Chondrocyte (in vitro differentiated cells): ENCODE measurements around the gene RALGAPB. TPM values are rescaled to one million over a fixed set of nuclear protein-coding genes. Genes with fewer than 3 reads are reported as not detected.
A peak's percentile ranks its signal among the peaks of the same experiment; 100 is the strongest.

Source experiments
- DNase-seq: peaks from one replicate; pipeline ENCODE4 v3.0.0; 2021; ENCODE audit warnings: mixed read lengths, low spot score
- H3K27ac Mint-ChIP-seq: one replicate; pipeline ENCODE4 v1.8.0; 2021; ENCODE audit warnings: mild to moderate bottlenecking, moderate library complexity, mixed read lengths; ENCODE audit not compliant: unreplicated experiment
- H3K27me3 Mint-ChIP-seq: 2 replicates; pipeline ENCODE4 v1.8.0; 2021; ENCODE audit warnings: low read depth, mixed read lengths
- H3K36me3 Mint-ChIP-seq: 2 replicates; pipeline ENCODE4 v1.8.0; 2021; ENCODE audit warnings: low read depth, mixed read lengths
- H3K4me1 Mint-ChIP-seq: 2 replicates; pipeline ENCODE4 v1.8.0; 2021; ENCODE audit warnings: low read depth, mild to moderate bottlenecking, mixed read lengths
- H3K4me3 Mint-ChIP-seq: one replicate; pipeline ENCODE4 v1.8.0; 2021; ENCODE audit warnings: mild to moderate bottlenecking, moderate library complexity, mixed read lengths; ENCODE audit not compliant: unreplicated experiment
- H3K9me3 Mint-ChIP-seq: 2 replicates; pipeline ENCODE4 v1.8.0; 2021; ENCODE audit warnings: low read depth, mixed read lengths
- long read RNA-seq: library from polyadenylated mRNA; stranded (forward); transcript quantifications from one replicate; pipeline ENCODE4 v2.0.0, GENCODE V29; 2021
- total RNA-seq: library from RNA; stranded (reverse); gene quantifications from 3 replicates; pipeline ENCODE4 v1.2.1, GENCODE V29; 2021
- TF ChIP-seq, protein P1 (sequence below): fragments of 200-600 bp; sonication (generic); IDR thresholded peaks from 2 replicates; pipeline ENCODE4 v1.5.0; 2021; ENCODE audit warnings: antibody characterized with exemption, mild to moderate bottlenecking, moderate library complexity

The RALGAPB gene
- 29.5 to 35.5 TPM (median 32.6 TPM) in 3 replicates for total RNA-seq
- long read RNA-seq, full-length matches to known transcripts: 5 of 24 reads
- long read RNA-seq, partial matches to known transcripts: 8 of 24 reads
- long read RNA-seq, other reads (novel, unspliced or antisense): 11 of 24 reads

DNA sequence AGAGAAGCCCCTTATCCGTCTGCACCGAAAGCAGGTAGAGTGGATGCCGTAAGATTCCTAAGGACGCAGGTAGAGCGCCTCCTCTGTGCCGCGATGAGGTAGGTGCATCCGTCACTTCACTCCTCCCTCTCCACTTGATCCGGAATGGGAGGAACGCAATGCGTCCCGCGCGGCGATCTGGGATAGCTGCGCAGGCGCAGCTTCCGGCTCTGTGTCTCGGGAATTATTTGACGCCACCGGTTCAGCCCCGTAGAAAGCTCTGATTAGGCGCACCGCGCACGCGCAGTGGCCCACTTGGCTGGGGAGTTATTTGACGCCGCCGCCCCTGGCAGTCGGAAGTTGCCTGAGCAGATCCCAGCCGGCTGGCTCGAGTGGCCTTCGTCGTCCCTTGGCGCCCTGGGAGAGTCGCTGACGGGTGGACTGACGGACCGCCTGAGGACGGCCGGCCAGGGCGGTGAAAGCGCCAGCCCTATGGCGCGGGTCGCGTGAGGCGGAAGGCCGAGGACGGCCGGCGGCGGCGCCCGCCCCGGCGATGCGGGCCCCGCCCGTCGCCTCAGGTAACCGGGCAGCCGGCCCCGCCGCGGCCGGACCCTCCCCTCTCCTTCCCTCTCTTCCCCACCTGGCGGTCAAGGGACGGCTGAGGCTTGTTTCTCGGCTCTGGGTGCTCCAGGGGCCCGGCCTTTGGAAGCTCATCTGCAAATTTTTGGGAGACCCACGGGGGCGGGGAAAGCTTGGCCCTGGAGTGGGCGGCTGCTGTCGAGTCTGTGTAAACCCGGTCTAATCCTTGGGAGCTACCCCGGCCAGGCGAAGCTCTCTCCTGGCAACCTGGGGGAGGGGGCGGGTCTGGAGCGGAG, at the start of gene RALGAPB:
TSS of gene RALGAPB (plus strand) at position 331 of the 854 bp plus-strand sequence. CDS start 15,590 bp downstream, outside the sequence.
- Mint-ChIP-seq H3K4me1 (peaks cover 35% of the 10 kb centered on the region), H3K27me3 (peaks cover 3% of the 10 kb centered on the region), H3K27ac (peak within 1 kb of the TSS; percentile 88), H3K36me3 (no peaks in the 10 kb centered on the region), H3K9me3 (no peaks in the 10 kb centered on the region), H3K4me3 (peak within 1 kb of the TSS; percentile 83)
- DNase-seq: peak; percentile 99
- TF ChIP-seq, protein P1, sequence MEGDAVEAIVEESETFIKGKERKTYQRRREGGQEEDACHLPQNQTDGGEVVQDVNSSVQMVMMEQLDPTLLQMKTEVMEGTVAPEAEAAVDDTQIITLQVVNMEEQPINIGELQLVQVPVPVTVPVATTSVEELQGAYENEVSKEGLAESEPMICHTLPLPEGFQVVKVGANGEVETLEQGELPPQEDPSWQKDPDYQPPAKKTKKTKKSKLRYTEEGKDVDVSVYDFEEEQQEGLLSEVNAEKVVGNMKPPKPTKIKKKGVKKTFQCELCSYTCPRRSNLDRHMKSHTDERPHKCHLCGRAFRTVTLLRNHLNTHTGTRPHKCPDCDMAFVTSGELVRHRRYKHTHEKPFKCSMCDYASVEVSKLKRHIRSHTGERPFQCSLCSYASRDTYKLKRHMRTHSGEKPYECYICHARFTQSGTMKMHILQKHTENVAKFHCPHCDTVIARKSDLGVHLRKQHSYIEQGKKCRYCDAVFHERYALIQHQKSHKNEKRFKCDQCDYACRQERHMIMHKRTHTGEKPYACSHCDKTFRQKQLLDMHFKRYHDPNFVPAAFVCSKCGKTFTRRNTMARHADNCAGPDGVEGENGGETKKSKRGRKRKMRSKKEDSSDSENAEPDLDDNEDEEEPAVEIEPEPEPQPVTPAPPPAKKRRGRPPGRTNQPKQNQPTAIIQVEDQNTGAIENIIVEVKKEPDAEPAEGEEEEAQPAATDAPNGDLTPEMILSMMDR: peak; percentile 75

DNA sequence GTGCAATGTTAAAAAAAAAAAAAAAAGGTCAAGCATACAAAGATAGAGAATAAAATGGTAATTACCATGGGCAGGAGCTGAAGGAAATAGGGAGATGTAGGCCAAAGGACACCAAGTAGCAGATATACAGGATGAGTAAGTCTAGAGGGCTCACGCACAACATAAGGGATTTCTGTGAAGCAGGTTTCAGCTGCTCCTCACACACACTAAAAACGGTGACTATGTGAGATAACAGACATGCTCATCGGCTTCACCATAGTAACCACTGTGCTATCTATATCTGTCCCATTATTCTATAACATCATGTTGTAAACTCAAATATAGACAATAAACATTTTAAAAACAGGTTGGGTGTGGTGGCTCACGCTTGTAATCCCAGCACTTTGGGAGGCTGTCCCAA, 49.1 kb upstream of the RALGAPB start:
- no peak for DNase-seq
- Mint-ChIP-seq H3K4me3 (no peak overlapping the region), H3K4me1 (peaks cover 24% of the 10 kb centered on the region), H3K36me3 (peaks cover 61% of the 10 kb centered on the region), H3K27me3 (no peaks in the 10 kb centered on the region), H3K27ac (no peak overlapping the region), H3K9me3 (no peaks in the 10 kb centered on the region)
- TF ChIP-seq, protein P1: no peak

DNA sequence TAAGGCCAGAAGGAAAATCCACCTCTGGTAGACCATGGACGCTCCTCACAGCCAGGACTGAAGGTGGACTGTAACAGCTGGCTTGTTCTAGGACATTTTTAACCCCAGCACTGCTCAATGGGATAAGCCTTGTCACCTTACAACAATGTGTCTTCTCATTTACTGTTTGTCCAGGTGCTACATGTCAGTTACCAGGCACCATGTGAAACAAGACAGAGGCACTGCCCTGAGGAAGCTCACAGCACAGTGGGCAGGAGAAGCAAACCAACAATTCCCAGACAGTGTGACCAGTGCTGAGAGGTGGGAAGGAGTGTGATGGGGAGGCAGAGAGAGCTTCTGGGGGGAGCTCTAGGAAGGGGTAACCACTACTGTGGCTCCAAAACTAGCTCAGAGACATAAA, 48.2 kb upstream of the RALGAPB start:
- Mint-ChIP-seq H3K4me3 (no peak overlapping the region), H3K4me1 (peaks cover 24% of the 10 kb centered on the region), H3K27ac (peak overlapping the region; percentile 54), H3K9me3 (no peaks in the 10 kb centered on the region), H3K36me3 (peaks cover 63% of the 10 kb centered on the region), H3K27me3 (no peaks in the 10 kb centered on the region)
- TF ChIP-seq, protein P1: no peak
- DNase-seq: no peak

DNA sequence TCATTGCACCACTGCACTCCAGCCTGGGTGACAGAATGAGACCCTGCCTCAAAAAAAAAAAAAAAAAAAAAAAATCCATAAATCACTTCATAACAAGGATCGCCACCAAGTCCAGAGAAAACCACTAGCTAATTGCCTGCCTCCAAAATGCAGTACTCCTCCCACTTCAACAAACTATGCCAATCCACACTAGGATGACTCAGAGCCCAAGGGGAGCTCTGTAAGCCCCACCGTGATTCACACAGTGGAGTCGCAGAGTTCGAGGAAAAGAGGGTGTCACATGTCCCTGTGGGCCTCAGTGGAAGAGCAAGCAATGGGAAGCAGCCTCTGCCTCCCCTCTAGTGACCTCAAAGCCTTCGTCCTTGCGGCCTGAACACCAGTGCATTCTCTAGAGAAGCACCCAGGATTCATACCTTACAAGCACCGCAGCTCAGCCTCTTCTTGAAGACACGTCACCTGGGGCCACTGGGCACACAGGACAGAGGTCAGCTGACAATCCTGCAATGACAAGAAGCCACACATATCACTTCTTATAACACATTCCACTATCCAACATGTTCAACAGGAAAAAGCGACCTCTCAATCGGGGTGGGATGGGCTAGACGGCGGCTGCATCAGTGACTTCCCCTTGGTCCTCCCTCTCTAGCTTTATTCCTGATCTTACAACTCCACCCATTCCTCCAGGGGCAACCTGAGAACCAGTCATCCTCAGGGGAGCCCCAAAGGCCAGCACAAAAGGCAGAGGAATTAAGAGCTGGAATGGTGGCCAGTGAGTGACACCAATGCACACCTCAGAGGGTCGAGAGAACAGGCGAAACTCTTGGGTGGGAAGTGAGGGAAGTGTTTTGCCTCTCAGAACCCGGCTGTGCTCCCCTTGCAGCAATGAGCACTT, 46.4 kb upstream of the RALGAPB start:
- Mint-ChIP-seq H3K4me1 (peaks cover 28% of the 10 kb centered on the region), H3K4me3 (no peak overlapping the region), H3K36me3 (peaks cover 61% of the 10 kb centered on the region), H3K9me3 (no peaks in the 10 kb centered on the region), H3K27ac (peak overlapping the region; percentile 65), H3K27me3 (no peaks in the 10 kb centered on the region)
- no peak for DNase-seq
- TF ChIP-seq, protein P1: no peak

DNA sequence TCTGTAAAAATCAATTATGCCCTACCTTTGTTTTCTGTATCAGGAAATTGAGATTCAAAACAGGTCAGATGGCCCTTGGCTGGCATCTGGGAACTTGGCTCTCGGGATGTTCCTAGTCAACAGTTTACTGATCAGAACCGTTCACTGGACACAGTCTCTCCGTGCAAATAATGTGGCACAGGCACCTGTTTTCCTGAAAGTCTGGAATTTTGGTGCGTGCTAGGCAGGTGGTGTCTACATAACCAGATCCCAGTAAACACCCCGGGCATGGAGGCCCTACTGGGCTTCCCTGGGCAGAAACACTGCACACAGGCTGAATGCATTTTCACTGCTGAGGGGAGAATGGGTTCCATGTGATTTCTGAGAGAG, 45.0 kb upstream of the RALGAPB start:
- Mint-ChIP-seq H3K27ac (no peak overlapping the region), H3K4me3 (no peak overlapping the region), H3K4me1 (peaks cover 41% of the 10 kb centered on the region), H3K9me3 (peaks cover 2% of the 10 kb centered on the region), H3K27me3 (no peaks in the 10 kb centered on the region), H3K36me3 (peaks cover 61% of the 10 kb centered on the region)
- TF ChIP-seq, protein P1: no peak
- no peak for DNase-seq
